ENCODE measurements around the gene SH3D19.
A peak's percentile ranks its signal among the peaks of the same experiment; 100 is the strongest.

SH3D19 gene, protein sequence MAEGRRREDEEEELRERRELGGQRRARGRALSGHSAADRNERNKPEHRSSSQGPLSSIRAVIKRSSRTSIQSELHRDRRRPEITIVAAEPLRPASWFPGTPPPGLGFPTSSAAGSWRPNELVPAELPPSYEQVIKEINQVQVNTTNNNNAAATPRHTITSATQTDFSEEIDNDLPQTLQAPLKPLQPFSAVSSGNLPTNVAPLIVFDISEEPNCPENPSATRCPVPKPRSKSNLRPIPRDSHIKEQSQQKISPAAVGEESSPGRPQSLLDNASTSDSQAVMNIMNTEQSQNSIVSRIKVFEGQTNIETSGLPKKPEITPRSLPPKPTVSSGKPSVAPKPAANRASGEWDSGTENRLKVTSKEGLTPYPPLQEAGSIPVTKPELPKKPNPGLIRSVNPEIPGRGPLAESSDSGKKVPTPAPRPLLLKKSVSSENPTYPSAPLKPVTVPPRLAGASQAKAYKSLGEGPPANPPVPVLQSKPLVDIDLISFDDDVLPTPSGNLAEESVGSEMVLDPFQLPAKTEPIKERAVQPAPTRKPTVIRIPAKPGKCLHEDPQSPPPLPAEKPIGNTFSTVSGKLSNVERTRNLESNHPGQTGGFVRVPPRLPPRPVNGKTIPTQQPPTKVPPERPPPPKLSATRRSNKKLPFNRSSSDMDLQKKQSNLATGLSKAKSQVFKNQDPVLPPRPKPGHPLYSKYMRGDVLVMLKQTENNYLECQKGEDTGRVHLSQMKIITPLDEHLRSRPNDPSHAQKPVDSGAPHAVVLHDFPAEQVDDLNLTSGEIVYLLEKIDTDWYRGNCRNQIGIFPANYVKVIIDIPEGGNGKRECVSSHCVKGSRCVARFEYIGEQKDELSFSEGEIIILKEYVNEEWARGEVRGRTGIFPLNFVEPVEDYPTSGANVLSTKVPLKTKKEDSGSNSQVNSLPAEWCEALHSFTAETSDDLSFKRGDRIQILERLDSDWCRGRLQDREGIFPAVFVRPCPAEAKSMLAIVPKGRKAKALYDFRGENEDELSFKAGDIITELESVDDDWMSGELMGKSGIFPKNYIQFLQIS

DNA sequence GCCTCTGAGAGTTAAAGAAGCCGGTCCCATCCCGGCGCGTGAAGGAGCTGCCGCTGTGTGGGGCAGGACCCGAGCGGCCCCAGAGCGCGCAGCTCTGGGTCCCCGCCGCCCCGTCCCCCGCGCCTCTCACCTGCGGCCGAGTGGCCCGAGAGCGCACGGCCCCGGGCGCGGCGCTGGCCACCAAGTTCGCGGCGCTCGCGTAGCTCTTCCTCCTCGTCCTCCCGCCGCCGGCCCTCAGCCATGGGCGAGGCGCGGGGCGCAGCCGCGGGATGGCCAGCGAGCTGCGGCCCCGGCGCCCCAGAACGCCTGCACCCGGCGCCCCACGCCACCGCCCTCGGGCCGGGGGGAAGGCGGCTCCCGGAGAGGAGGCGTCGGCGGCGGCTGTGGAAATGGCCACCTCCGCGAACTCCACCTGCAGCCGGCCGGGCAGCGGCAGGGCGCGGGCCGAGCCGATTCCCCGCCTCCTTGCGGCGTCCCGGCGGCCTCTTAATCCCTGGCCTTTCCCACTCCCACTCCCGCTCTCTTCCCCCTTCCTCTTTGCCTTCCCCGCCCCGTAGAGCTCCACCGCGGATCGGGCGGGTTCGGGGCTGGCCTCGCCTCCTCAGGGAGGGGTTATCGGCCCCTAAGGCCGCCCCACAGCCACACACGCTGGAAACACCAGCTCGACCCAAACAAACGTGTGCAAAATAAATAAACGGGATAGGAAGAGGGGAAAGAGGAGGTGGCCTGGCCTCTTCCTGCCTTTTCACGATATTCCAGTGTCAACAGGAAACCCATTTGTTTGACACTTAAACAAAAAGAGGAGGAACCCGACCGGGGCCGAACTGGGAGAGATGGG is at the start of gene SH3D19:
SH3D19 (minus strand) TSS at position 495 of the 838 bp plus-strand sequence; CDS start at position 242, 253 bp downstream.
- H3K4me3 ChIP-seq (ENCODE audit: low read depth, low read length), result peak within 1 kb of the TSS; percentile 64
- no peak for DNase-seq (ENCODE audit: low read depth)

DNA sequence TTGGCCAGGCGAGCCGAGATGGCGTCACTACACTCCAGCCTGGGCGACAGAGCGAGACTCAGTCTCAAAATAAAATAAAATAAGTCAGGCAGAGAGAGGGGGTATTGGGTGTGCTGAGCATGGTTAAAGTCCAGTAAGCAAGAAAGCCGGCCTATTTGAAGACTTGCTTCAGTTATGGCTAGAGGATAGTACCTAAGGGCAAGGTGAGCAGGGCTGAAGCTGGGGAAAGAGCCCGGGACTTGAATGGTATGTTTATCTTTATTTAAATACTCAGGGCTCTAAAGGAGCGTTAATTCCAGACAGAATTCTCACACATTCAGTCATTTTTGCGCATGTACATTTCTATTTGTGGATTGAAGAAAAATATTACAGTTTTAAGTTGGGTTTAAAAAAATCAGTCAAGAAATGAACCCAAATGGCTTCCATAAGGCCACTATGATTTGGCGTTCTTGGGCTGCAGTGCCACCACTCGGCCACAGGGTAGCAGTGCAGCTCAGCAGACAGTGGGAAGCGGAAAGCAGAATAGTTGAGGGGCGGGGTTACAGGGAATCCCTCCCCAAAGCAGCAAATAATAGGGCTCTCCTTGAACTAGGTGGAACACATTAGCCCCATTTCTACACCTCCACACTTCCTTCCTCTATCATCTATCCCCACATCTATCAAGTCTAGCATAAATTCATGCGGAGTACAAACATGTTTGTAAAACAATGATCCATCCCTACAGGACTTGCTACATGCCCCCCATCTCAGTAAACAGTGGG is 37.2 kb upstream of the SH3D19 start:
- peak; percentile 54 for DNase-seq (ENCODE audit: low read depth)

DNA sequence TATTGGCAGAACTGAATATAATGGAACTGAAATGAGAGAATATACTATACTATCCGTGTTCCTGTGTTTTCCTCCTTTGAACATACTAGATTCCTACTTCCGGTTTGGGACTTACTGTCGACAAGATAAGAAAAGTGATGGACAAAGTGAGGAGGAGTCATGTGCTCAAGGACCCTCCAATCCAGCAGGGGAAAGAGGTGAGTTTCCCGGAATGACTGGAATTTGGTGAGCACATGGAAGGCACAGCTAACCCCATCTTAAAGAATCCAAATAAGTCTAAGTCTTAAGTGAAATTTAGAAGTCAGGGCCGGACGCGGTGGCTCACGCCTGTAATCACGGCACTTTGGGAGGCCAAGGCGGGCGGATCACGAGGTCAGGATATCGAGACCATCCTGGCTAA is 36.6 kb upstream of the SH3D19 start:
- no peak overlapping the region for H3K4me3 ChIP-seq (ENCODE audit: low read depth, low read length)
- no peak for DNase-seq (ENCODE audit: low read depth)

More for the DNA sequence above, 37.2 kb upstream of the SH3D19 start:
- H3K4me3 ChIP-seq (ENCODE audit: low read depth, low read length), result no peak overlapping the region

DNA sequence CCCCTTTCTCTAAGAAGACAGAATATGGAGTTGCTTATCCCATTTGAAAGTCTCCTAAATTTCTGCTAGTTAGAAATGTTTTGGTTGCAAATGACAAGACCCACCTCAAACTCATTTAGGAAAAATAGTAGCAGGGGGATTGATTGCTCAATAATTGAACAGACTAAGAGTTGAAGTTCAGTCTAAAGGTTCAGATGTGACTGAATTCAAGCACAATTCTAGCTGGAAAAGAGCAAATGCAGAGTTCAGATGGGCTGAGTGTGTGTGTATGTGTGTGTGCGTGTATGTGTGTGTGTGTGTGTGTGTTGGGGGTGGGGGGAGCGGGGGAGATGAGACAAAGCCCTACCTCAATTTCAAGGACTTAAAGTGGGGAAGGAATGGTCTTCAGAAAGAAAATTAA is 35.7 kb upstream of the SH3D19 start:
- DNase-seq (ENCODE audit: low read depth), result no peak
- no peak overlapping the region for H3K4me3 ChIP-seq (ENCODE audit: low read depth, low read length)

DNA sequence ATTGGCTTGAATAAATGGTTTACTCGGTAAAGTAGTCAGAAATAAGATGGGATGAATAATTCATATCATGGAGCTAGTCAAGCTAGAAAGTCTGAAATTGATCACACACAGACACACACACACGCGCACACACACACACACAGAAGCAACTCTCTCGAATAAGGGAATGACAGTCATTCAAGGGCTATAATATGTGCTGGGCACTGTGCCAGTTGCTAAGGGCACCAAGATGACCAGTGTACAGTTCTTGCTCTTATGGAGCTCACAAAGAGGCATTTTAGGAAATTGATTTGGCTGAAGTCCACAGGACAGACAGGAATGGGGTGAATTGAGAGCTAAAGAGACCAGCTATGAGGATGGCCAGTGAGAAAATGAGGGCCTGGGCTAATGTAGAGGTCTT is 34.2 kb upstream of the SH3D19 start:
- no peak for DNase-seq (ENCODE audit: low read depth)
- no peak overlapping the region for H3K4me3 ChIP-seq (ENCODE audit: low read depth, low read length)

DNA sequence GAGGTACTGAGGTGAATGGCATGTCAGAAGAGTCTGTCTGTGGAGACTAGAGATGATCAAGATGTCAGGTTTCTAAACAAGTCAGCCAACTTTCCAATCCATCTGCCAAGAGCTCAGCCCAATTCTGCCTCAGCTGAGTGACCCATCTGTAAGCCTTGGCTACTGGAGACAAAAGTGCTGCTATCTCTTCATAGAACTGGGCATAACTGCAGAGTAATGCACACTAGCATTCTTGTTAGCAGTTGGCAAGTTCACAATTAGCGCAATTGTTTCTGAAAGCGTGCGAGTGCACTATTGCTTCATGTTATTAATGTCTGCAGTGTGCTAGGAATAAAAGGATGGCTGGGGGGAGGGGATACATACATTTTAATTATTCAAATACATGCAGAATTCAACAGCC is 32.9 kb upstream of the SH3D19 start:
- DNase-seq (ENCODE audit: low read depth), result no peak
- H3K4me3 ChIP-seq (ENCODE audit: low read depth, low read length), result no peak overlapping the region

DNA sequence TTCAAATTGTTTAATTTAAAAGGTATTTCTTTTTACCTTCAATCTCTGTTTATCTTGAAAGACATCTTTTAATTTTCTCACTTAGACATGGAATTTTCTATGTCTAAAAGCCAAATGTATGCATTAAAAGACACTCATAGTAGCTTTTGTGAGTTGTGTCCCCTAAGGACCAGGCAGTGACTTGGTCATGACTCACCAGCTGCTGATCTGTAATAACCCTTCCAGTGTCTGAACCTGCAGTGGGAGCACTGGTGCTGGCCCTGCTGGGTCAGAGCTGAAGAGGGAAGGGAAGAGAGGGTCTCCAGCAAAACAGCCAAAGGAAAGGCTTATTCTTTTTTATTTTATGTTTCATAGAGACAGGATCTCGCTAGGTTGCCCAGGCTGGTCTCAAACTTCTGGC is 31.1 kb upstream of the SH3D19 start:
- no peak for DNase-seq (ENCODE audit: low read depth)
- no peak overlapping the region for H3K4me3 ChIP-seq (ENCODE audit: low read depth, low read length)

DNA sequence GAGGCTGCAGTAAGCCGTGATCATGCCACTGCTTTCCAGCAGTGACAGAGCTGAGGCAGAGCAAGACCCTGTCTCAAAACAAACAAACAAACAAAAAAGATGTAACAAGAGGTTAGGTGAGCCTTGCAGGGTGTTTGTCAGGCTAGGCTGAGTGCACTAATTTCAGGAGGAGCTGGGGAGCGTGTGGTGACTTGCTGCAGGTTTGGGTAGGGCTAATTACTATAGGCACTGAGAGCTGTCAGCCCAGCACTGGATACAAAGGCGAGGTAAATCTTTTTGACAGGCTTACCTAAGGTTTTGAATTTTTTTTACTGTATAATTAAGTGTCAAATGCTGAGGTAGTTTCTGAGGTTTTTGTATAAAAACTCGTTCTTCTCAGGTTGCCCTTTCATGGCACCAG is 29.8 kb upstream of the SH3D19 start:
- DNase-seq (ENCODE audit: low read depth), result no peak
- H3K4me3 ChIP-seq (ENCODE audit: low read depth, low read length), result no peak overlapping the region

DNA sequence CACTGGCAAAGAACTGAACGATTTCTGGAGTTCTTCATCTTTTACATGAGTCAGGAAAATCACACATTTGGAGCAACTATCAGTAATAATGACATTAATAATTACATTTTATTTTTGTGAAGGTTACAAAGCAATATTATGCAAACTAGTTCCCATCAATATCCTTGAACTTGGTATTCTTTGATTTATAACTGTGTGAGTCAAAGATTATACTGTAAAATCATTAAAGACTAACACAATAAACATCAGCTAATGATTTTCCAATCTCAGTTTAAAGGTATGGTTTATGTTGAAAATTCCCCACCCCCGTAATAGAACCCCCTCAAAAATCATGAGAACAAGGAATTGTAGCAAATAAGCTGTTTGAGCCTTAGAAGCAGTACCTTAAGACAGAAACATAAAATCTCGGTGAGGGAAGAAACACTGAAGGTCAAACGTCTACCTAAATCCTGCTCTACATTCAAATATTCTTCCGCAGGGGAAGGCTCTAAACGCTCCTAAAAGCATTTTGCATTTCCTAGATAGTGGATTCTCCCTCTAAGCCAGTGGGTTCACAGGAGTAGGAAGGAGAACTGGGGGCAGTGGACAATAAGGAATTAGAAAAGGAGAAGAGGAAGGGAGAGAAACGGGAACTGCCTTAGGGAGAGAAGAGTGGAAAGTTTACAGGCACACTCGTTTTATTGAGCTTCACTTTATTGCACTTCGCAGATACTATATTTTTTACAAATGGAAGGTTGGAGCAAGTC is 22.3 kb upstream of the SH3D19 start:
- no peak overlapping the region for H3K4me3 ChIP-seq (ENCODE audit: low read depth, low read length)
- DNase-seq (ENCODE audit: low read depth), result no peak

DNA sequence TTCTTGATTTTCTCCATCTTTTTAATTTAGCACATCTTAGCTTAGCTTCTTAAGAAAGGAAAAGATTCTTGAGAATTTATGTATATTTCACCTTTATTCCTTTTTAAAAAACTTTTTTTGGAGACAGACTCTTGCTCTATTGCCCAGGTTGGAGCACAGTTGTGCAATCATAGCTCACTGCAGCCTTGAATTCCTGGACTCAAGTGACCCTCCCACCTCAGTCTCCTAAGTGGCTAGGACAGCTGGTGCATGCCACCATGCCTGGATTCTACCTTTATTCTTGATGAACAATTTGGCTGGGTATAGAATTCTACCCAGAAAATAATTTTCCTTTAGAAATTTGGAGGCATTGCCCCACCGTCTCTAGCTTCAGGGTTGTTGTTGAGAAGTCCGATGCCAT is 19.5 kb upstream of the SH3D19 start:
- no peak overlapping the region for H3K4me3 ChIP-seq (ENCODE audit: low read depth, low read length)
- no peak for DNase-seq (ENCODE audit: low read depth)

DNA sequence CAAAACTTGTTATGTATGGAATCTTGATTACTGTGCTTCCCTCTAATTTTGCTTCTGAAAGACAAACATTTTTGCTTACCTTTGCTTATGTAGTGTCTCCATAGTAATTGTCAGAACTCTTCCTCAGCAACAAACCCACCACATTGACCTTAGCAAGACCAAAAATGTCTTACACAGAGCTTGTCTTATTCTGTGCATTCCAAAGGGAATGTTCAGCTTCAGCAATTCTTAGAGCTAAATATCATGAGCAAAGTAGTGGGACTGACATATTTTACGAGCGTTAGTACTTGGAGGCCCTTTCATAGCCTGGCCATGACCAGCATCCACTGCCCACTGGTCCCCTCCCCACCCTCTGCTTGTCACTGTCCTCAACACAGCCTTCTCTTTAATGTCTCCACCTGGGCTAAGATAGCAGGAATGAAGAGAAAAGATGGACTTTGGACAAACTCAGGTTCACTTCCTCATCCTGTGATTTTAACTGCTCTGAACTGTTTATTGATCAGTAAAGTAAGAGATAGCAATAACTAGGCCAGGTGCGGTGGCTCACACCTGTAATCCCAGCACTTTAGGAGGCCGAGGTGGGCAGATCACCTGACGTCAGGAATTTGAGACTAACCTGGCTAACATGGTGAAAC is 15.5 kb upstream of the SH3D19 start:
- no peak overlapping the region for H3K4me3 ChIP-seq (ENCODE audit: low read depth, low read length)
- no peak for DNase-seq (ENCODE audit: low read depth)

DNA sequence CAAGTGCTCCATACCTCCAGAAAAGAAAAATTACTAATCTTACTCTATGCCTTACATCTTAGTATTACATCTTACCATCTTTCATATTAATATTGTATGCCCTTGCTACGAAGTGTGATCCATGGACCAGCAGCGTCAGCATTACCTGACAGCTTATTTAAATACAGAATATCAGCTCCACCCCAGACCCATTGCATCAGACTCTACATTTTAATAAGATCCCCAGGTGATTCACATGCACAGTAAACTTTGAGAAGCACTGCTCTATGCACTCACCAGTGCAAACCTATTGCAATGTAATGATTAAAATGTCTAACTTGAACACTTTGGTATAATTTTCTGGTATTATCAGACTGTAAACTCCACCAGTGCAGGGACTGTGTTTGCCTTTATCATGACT is 14.1 kb upstream of the SH3D19 start:
- DNase-seq (ENCODE audit: low read depth), result no peak
- H3K4me3 ChIP-seq (ENCODE audit: low read depth, low read length), result no peak overlapping the region

DNA sequence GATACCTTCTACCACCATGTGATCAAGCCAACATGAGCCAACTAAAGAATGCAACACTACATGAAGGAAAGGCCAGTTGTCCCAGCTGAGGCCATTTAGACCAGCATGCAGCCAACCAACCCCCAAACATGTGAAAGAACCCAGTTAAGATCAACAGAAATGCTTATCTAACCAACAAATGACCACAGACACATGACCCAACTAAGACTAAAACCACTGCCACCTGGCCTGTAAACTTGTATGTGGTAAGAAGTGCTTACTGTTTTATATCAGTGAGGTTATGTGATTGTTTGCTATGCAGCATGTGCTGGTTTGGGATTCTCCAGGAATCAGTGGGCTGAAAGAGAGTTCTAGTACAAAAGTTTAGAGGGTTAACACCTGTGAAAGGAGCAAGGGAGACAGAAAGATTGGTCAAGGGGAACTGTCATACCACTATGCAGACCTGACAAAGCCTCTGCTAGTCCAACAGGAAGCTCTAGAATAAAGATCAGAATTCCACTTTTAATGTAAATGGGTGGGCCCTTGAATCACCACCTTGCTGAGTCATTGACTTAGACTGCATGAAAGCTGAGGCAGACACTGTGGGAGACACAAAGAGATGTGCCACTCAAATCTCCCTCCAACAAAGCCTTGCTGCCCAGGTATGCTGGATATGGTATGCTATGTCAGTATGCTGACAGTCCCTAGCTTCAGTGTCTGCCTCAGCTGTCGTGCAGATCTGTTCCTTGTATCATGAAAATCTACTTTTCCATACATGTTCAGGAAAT is 6.1 kb upstream of the SH3D19 start:
- H3K4me3 ChIP-seq (ENCODE audit: low read depth, low read length), result no peak overlapping the region
- DNase-seq (ENCODE audit: low read depth), result peak; percentile 49

DNA sequence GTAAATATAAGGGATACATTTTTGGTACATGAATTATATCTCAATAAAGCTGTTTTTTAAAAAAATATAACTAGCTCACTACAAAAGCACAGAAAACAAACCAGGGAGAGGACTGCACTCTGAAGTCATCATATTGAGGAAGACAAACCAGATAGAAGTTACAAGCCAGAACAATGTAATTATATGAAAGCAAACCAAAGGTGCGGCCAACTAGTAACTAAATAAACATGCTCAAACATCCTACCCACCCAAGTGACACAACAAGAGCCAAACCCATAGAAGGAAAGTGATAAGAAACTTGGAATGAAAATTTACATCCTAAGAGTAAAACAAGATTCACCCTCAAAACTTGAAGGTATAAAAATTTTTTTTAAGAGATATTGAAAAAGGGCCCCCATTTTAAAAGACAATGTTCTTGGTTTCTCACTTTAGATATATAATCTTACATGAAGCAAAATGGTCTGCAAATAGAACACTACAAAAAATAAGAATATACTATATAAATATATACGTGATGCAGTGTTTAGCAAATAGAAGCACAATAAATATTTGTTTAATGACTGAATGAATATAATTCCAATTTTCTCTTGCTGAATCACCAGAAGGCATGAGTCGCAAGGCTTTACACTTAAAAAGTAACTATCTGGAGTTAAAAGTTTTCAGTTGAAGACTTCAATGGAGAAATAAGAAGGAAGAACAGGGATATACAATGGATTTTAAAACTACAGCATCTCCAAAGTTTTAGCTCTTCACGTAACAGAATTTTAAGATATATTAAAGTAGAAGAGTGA is 4.0 kb upstream of the SH3D19 start:
- DNase-seq (ENCODE audit: low read depth), result no peak

DNA sequence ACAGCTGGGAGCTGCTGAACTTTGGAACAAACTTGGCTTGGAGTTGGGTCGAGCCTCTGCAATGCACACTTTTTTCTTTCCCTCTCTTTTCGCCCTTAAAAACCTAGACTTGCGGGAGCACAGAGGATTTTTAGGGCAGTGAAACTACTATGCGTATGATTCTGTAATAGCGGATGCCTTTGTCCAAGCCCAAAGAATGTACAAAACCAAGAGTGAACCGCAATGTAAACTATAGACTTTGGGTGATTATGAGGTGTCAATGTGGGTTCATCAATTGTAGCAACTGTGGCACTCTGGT is 493 bp upstream of the SH3D19 start:
- DNase-seq (ENCODE audit: low read depth), result no peak
- H3K4me3 ChIP-seq (ENCODE audit: low read depth, low read length), result peak overlapping the region; percentile 64

More for the DNA sequence above, 4.0 kb upstream of the SH3D19 start:
- H3K4me3 ChIP-seq (ENCODE audit: low read depth, low read length), result no peak overlapping the region

DNA sequence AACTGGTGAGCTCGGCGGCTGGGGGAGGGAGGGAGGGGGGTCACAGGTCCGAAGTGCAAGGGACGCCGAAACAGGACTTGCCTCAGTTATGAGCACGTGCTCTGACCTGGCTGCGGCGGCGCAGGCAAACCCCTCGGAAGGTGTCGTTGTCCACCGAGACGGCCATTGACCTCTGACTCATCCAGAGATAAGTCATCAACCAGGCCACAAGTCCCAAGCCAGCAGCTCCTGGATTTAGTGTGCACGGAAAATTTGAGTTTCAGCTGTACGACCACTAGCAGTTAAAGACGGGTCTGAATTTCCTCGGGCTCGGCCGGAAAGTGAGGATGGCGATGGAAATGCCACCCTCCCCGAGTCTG is 674 bp downstream of the SH3D19 start:
- no peak for DNase-seq (ENCODE audit: low read depth)
- H3K4me3 ChIP-seq (ENCODE audit: low read depth, low read length), result peak overlapping the region; percentile 64
